Lower leg skin (tissue), 3 donors: ENCODE results near the gene PTGDR.

Experiments used
- POLR2A ChIP-seq, 2 donors: fragments of 450-650 bp; IDR thresholded peaks; one replicate each; pipeline ENCODE4 v1.6.1; 2016 to 2017; ENCODE audit warnings: antibody characterized with exemption in 2 of 2, mild to moderate bottlenecking in 1 of 2, moderate library complexity in 1 of 2
- TF ChIP-seq, protein P1 (sequence below), 3 donors: fragments of 450-650 bp; IDR thresholded peaks; one replicate each; pipeline ENCODE4 v1.5.1; 2016; ENCODE audit warnings: antibody characterized with exemption in 3 of 3, mild to moderate bottlenecking in 3 of 3, moderate library complexity in 2 of 3

DNA sequence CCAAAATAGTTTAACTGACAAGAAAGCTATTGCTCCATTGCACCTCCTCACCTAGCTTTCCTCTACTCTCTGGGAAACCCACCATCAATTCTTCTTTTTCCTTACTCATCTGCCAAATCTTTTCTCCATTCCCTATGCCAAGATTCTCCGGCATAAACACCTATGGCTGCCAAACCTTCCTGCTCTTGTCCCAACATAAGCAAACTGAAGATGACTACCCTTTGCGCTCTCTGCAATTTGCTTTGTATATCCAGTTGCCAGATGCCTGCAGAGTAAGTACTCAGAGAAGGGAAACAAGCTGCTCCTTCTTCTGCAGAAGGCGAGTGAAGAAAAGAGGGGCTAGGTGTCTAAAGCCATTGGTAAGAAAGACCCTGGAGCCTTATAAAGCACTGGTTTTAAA is 58.1 kb downstream of the PTGDR start:
- TF ChIP-seq, protein P1, sequence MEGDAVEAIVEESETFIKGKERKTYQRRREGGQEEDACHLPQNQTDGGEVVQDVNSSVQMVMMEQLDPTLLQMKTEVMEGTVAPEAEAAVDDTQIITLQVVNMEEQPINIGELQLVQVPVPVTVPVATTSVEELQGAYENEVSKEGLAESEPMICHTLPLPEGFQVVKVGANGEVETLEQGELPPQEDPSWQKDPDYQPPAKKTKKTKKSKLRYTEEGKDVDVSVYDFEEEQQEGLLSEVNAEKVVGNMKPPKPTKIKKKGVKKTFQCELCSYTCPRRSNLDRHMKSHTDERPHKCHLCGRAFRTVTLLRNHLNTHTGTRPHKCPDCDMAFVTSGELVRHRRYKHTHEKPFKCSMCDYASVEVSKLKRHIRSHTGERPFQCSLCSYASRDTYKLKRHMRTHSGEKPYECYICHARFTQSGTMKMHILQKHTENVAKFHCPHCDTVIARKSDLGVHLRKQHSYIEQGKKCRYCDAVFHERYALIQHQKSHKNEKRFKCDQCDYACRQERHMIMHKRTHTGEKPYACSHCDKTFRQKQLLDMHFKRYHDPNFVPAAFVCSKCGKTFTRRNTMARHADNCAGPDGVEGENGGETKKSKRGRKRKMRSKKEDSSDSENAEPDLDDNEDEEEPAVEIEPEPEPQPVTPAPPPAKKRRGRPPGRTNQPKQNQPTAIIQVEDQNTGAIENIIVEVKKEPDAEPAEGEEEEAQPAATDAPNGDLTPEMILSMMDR (IDR thresholded peaks at IDR 0.05): no peak
- no peak for TF ChIP-seq POLR2A (IDR thresholded peaks at IDR 0.05)
